Bronchus fibroblast of lung (primary cell): ENCODE measurements around the gene SPATS2. TPM values are rescaled to one million over a fixed set of nuclear protein-coding genes. Genes with fewer than 3 reads are reported as not detected.

Source experiments
- total RNA-seq: library from RNA; depleted of rRNA; stranded (reverse); fragments of >200 nt; gene quantifications from 2 replicates; pipeline ENCODE4 v1.2.3, GENCODE V29; 2015

The SPATS2 gene
- 24.5 and 24.7 TPM in 2 replicates for total RNA-seq

GRCh38 chr12:49367381-49368239 lies at the start of gene SPATS2:
Gene SPATS2, plus strand, starts transcription at chr12:49367462. Its CDS starts 93,551 bp downstream, at chr12:49461013.

GRCh38 chr12:49322708-49323523 lies 44.3 kb upstream of the SPATS2 start, which contains the start of gene TROAP:
Gene TROAP, plus strand, starts transcription at chr12:49323255. Its CDS starts 354 bp downstream, at chr12:49323609.

GRCh38 chr12:49336645-49337584 lies 30.3 kb upstream of the SPATS2 start, which contains the start of gene C1QL4:
Gene C1QL4, minus strand, starts transcription at chr12:49337188. Its CDS starts 711 bp downstream, at chr12:49336477.

GRCh38 chr12:49346659-49347310 lies 20.5 kb upstream of the SPATS2 start, which contains the start of gene DNAJC22:
Gene DNAJC22, plus strand, starts transcription at chr12:49346888. Its CDS starts 1,985 bp downstream, at chr12:49348873.

GRCh38 chr12:49538510-49539403 lies 171.5 kb downstream of the SPATS2 start, which contains the start of gene KCNH3:
Gene KCNH3, plus strand, starts transcription at chr12:49539030. Its CDS starts 387 bp downstream, at chr12:49539417.

GRCh38 chr12:49567611-49568441 lies 200.6 kb downstream of the SPATS2 start, which contains the start of gene MCRS1:
Gene MCRS1, minus strand, starts transcription at chr12:49568142. Its CDS starts 1,411 bp downstream, at chr12:49566731.

Other genes with a start within 250 kb of the SPATS2 start
- 5,023 and 5,211 TPM in 2 replicates for gene TUBA1B, start 236.1 kb upstream of the SPATS2 start, total RNA-seq
- gene TUBA1A, start 178.4 kb upstream of the SPATS2 start, total RNA-seq: 2,369 and 2,410 TPM in 2 replicates
- gene TUBA1C, start 102.4 kb upstream of the SPATS2 start, total RNA-seq: 1,377 and 1,458 TPM in 2 replicates
- gene PRPH, start 72.3 kb upstream of the SPATS2 start, total RNA-seq: 0.74 and 1.5 TPM in 2 replicates
- 35.8 and 40.1 TPM in 2 replicates for gene TROAP, start 44.2 kb upstream of the SPATS2 start, total RNA-seq
- gene C1QL4, start 30.3 kb upstream of the SPATS2 start, total RNA-seq: 0.17 and 0.45 TPM in 2 replicates
- 9.1 and 9.6 TPM in 2 replicates for gene DNAJC22, start 20.6 kb upstream of the SPATS2 start, total RNA-seq
- 0.30 and 2.2 TPM in 2 replicates for gene KCNH3, start 171.6 kb downstream of the SPATS2 start, total RNA-seq
- gene MCRS1, start 200.7 kb downstream of the SPATS2 start, total RNA-seq: 76.9 and 78.8 TPM in 2 replicates
- gene FAM186B, start 238.2 kb downstream of the SPATS2 start, total RNA-seq: under 0.01 and 0.34 TPM in 2 replicates